GM19238 (cell line): Measurements from ENCODE around the gene EED.

Source experiments
- DNase-seq: peaks from one replicate; pipeline ENCODE4 v3.0.0; 2011; ENCODE audit warnings: low spot score; ENCODE audit not compliant: insufficient read length

Gene EED

GRCh38 chr11:86247608-86248007, 3.1 kb downstream of the EED start:
- no peak for DNase-seq

- DNase-seq, result no peak
Observed at GRCh38 chr11:86248609-86249008, 4.1 kb downstream of the EED start.

- DNase-seq, result no peak
Observed at GRCh38 chr11:86249307-86250098, 5.0 kb downstream of the EED start.

GRCh38 chr11:86251345-86251744, 6.8 kb downstream of the EED start:
- no peak for DNase-seq

- no peak for DNase-seq
Observed at GRCh38 chr11:86255896-86256295, 11.3 kb downstream of the EED start.

- no peak for DNase-seq
Observed at GRCh38 chr11:86256608-86257007, 12.1 kb downstream of the EED start.

GRCh38 chr11:86257446-86257845, 12.9 kb downstream of the EED start:
- DNase-seq, result no peak

DNA sequence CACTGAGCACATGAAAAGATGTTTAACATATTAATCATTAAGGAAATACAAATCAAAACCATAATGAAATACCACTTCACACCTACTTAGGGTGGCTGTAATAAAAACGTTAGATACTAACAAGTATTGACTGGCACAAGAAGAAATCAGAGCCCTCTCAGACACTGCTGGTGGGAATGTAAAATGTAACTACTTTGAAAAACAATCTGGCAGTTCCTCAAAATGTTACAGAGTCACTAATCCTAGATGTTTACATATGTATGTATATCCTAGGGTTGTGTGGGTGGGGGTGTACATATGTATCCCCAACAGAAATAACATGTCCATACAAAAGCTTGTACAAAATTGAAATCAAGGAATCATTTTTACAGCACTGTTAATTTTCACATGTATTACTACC, 15.2 kb downstream of the EED start:
- DNase-seq, result no peak

GRCh38 chr11:86261328-86261727, 16.8 kb downstream of the EED start:
- DNase-seq, result no peak

- no peak for DNase-seq
Observed at GRCh38 chr11:86262387-86262786, 17.8 kb downstream of the EED start.

DNA sequence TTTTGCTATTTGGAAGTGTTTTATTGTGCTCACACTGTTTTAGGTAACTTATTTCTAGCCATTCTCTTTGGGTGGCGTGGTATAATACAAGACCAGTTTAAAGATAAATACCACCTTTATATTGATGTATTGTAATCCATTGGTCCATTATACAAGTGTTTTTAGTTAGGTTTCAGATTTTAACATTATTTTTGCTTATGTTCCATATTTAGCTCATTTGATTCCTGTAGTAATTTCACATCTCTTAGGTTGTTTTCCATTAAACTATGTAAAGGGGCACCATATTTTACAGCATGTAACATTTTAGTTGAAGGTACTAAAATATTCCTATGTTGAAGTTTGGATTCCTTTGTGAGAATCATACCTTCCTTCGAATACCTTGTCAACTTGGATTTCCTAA, 20.1 kb downstream of the EED start:
- no peak for DNase-seq

GRCh38 chr11:86265194-86265593, 20.6 kb downstream of the EED start:
- no peak for DNase-seq

DNA sequence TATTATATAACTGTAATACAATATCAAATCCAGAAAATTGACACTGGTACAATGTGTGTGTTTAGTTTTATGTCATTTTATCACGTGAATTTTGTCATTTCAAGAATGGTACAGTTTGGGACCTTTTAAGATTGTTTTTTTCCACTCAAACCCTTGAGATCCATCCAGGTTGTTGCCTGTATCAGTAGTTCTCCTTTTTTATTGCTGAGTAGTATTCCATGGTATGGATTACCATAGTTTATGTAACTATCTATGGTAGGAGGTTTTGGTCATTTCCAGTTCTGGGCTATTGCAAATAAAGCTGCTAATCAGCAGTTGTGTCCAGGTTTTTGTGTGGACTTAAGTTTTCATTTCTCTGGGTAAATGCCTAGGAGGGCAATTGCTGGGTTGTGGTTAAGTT, 25.1 kb downstream of the EED start:
- no peak for DNase-seq

- no peak for DNase-seq
Observed at GRCh38 chr11:86274503-86274902, 29.9 kb downstream of the EED start.

DNA sequence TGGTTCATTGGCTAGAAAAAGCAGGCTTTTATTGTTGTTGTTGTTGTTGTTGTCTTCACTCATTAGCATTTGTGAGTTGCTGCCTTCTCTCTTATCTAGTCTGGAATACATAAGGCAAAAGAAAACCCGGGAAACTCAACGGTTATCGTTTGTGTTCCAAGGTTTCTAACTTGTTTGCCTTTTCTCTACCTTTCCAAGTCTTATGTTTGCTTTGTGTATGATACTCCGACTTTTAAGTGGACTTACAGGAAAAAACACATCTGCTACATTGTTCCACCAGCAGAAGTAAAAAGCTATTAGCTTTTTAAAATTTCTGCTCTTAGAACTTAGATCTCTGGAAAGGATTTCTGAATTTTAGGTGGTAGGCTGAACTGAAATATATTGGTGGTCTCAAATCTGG, 30.4 kb downstream of the EED start:
- DNase-seq, result no peak

DNA sequence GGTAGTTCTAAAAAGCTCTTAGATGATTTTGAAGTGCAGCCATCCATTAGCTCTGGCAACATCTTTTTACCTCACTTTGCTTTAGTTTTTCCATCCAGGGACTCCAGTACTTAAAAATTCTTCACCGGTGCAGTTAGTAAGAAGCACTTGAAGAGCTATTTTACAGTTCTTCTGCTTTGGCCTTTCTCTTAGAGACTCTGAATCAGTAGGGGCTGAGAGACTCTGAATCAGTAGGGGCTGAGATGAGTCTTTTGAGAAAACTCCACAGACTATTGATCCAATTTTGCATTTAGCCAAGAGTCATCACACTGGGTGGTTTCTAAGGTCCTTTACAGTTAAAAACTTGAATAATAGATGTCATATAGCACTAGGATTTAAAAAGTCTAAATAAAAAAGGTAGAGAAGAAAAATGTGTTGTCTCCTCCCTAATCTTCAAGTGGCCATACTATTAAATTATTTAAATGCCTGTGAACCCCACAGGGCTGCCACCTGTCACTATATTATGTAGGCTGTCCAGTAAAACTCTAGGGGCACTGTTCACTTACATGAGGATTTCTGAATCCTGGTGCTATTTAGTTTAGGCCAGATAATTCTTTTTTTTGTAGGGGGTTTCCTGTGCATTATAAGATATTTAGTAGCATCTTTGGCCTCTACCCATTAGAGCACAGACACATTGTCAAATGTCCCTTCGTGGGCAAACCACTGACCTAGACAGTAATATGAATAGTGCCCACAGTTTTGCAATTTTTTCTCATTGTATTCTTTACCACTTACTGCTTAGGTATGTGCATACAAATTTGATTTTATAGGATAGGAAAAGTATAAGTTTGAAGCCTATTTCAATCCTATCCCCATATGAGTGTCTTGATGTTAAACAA, 31.2 kb downstream of the EED start:
- DNase-seq, result no peak

GRCh38 chr11:86277741-86278140, 33.2 kb downstream of the EED start:
- no peak for DNase-seq

DNA sequence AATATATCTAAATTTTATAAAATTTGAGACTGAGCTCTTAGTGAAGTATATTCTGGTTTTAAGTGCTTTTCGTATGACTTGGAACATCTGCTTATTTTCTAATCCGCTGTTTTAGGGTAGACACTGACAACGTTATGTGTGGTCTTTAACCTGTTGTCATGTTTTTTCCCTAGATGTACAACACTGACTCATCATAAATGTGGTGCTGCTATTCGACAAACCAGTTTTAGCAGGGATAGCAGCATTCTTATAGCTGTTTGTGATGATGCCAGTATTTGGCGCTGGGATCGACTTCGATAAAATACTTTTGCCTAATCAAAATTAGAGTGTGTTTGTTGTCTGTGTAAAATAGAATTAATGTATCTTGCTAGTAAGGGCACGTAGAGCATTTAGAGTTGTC, 33.7 kb downstream of the EED start:
- no peak for DNase-seq

- no peak for DNase-seq
Observed at GRCh38 chr11:86279747-86280146, 35.2 kb downstream of the EED start.

DNA sequence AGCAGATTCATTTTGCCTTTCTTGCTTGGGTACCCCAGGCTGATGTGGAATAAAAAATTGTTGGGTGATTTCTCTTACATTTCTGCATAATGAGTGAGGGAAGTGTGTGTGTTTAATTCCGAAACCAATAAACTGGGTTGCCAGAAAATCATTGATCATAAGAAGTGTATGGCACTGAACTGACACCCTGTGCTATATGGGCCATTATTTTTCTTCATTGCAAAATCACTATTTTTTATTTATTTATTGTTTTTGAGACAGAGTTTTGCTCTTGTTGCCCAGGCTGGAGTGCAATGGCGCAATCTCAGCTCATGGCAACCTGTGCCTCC, 42.9 kb downstream of the EED start:
- no peak for DNase-seq

GRCh38 chr11:86288776-86289507, 44.4 kb downstream of the EED start:
- no peak for DNase-seq
